ENCODE results near the gene COL27A1.

Gene COL27A1

GRCh38 chr9:114264806-114265550 is 109.6 kb downstream of the COL27A1 start:
- no peaks in the 10 kb centered on the region for H3K4me1 ChIP-seq (ENCODE audit: insufficient read depth, low read length)
- no peak overlapping the region for H2AFZ ChIP-seq (ENCODE audit: low read depth, low read length)
- peaks cover 6% of the 10 kb centered on the region for H3K27me3 ChIP-seq (ENCODE audit: insufficient read depth, low read length, poor library complexity)
- no peak overlapping the region for H3K4me3 ChIP-seq (ENCODE audit: low read depth in 1 of 2, low read length in 2 of 2)
- ATAC-seq (ENCODE audit: insufficient read depth, low read depth) (no peak), DNase-seq (no peak)
- H3K79me2 ChIP-seq (ENCODE audit: insufficient read depth, low read length) = no peaks in the 10 kb centered on the region
- no peak overlapping the region for H3K4me2 ChIP-seq (ENCODE audit: insufficient read depth, low read length)
- H3K9me3 ChIP-seq (ENCODE audit: insufficient read depth, low read length, severe bottlenecking) = no peaks in the 10 kb centered on the region
- no peaks in the 10 kb centered on the region for H3K36me3 ChIP-seq (ENCODE audit: insufficient read depth, low read length)
- H4K20me1 ChIP-seq (ENCODE audit: insufficient read depth, low read length) = no peaks in the 10 kb centered on the region
- TF ChIP-seq CTCF (IDR thresholded peaks at IDR 0.05; ENCODE audit: borderline replicate concordance, extremely low read depth, low read length, poor library complexity, severe bottlenecking) = no peak
- H3K9ac ChIP-seq (ENCODE audit: low read depth, low read length) = no peak overlapping the region
- no peak overlapping the region for H3K27ac ChIP-seq (ENCODE audit: low read length)

GRCh38 chr9:114266969-114267368 is 111.6 kb downstream of the COL27A1 start:
- DNase-seq = no peak
- Histone ChIP-seq H3K36me3 (ENCODE audit: insufficient read depth, low read length) (no peaks in the 10 kb centered on the region), H3K27me3 (ENCODE audit: insufficient read depth, low read length, poor library complexity) (peaks cover 6% of the 10 kb centered on the region), H3K4me1 (ENCODE audit: insufficient read depth, low read length) (no peaks in the 10 kb centered on the region), H2AFZ (ENCODE audit: low read depth, low read length) (no peak overlapping the region), H3K4me3 (ENCODE audit: low read depth in 1 of 2, low read length in 2 of 2) (no peak overlapping the region), H4K20me1 (ENCODE audit: insufficient read depth, low read length) (no peaks in the 10 kb centered on the region), H3K9ac (ENCODE audit: low read depth, low read length) (no peak overlapping the region), H3K27ac (ENCODE audit: low read length) (no peak overlapping the region), H3K4me2 (ENCODE audit: insufficient read depth, low read length) (no peak overlapping the region), H3K79me2 (ENCODE audit: insufficient read depth, low read length) (no peaks in the 10 kb centered on the region), H3K9me3 (ENCODE audit: insufficient read depth, low read length, severe bottlenecking) (no peaks in the 10 kb centered on the region)
- TF ChIP-seq EZH2 (IDR thresholded peaks at IDR 0.05; ENCODE audit: borderline replicate concordance, low read depth, low read length, severe bottlenecking) (no peak), CTCF (IDR thresholded peaks at IDR 0.05; ENCODE audit: borderline replicate concordance, extremely low read depth, low read length, poor library complexity, severe bottlenecking) (no peak)
- ATAC-seq (ENCODE audit: insufficient read depth, low read depth) = no peak

DNA sequence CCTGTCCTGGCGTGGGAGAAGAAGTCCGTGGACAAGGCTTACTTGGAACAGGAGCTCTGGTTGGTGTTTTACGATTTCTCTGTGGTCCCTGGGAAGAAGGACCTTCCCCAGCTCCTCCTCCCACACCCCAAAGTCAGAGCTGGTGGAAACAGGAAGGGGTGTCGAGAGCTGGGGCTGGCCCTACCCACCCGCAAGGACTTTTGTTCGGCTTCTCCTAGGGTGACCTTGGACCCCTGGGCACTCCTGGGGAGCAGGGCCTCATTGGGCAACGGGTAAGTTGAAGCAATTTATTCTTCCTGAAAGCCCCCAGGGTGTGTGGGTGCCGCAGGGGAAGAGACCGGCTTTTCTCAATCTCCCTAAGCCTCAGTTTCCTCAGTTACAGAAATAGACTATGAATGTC is 113.7 kb downstream of the COL27A1 start:
- Histone ChIP-seq H3K79me2 (ENCODE audit: insufficient read depth, low read length) (no peaks in the 10 kb centered on the region), H3K27me3 (ENCODE audit: insufficient read depth, low read length, poor library complexity) (peaks cover 6% of the 10 kb centered on the region), H4K20me1 (ENCODE audit: insufficient read depth, low read length) (no peaks in the 10 kb centered on the region), H3K4me3 (ENCODE audit: low read depth in 1 of 2, low read length in 2 of 2) (no peak overlapping the region), H3K9me3 (ENCODE audit: insufficient read depth, low read length, severe bottlenecking) (no peaks in the 10 kb centered on the region), H3K4me2 (ENCODE audit: insufficient read depth, low read length) (no peak overlapping the region), H3K27ac (ENCODE audit: low read length) (no peak overlapping the region), H3K4me1 (ENCODE audit: insufficient read depth, low read length) (no peaks in the 10 kb centered on the region), H2AFZ (ENCODE audit: low read depth, low read length) (no peak overlapping the region), H3K9ac (ENCODE audit: low read depth, low read length) (no peak overlapping the region), H3K36me3 (ENCODE audit: insufficient read depth, low read length) (no peaks in the 10 kb centered on the region)
- no peak for DNase-seq
- TF ChIP-seq EZH2 (IDR thresholded peaks at IDR 0.05; ENCODE audit: borderline replicate concordance, low read depth, low read length, severe bottlenecking) (no peak), CTCF (IDR thresholded peaks at IDR 0.05; ENCODE audit: borderline replicate concordance, extremely low read depth, low read length, poor library complexity, severe bottlenecking) (no peak)
- ATAC-seq (ENCODE audit: insufficient read depth, low read depth) = no peak
